HG03196 (cell line): ENCODE data around the gene VWA8.
"Not testable (repeated sequence)": the region's sequence is repeated elsewhere in the genome, so short reads cannot be mapped to it uniquely, and the experiment has no call there.

Source experiments
- ATAC-seq: cut with Tn5 transposase; IDR thresholded peaks from one replicate; pipeline ENCODE4 v1.9.1; 2021; ENCODE audit not compliant: unreplicated experiment

Gene VWA8

GRCh38 chr13:41563341-41563983, 397.4 kb downstream of the VWA8 start:
- ATAC-seq, result no peak

- ATAC-seq, result no peak
These were observed 398.2 kb downstream of the VWA8 start for GRCh38 chr13:41562541-41563178.

GRCh38 chr13:41562083-41562482, 398.8 kb downstream of the VWA8 start:
- no peak for ATAC-seq

- no peak for ATAC-seq
These were observed 399.7 kb downstream of the VWA8 start for GRCh38 chr13:41561170-41561569.

- ATAC-seq, result no peak
These were observed 401.9 kb downstream of the VWA8 start for GRCh38 chr13:41558781-41559560.

- no peak for ATAC-seq
These were observed 403.2 kb downstream of the VWA8 start for GRCh38 chr13:41557719-41558118.

GRCh38 chr13:41554626-41555386, 406.1 kb downstream of the VWA8 start:
- peak; percentile 82 for ATAC-seq

- no peak for ATAC-seq
These were observed 406.7 kb downstream of the VWA8 start for GRCh38 chr13:41554180-41554579.

GRCh38 chr13:41552031-41552430, 408.9 kb downstream of the VWA8 start:
- no peak for ATAC-seq

- no peak for ATAC-seq
These were observed 410.6 kb downstream of the VWA8 start for GRCh38 chr13:41550276-41550675.

- ATAC-seq, result no peak
These were observed 411.4 kb downstream of the VWA8 start for GRCh38 chr13:41549491-41549890.

- ATAC-seq, result no peak
These were observed 412.0 kb downstream of the VWA8 start for GRCh38 chr13:41548910-41549309.

GRCh38 chr13:41548031-41548430, 412.9 kb downstream of the VWA8 start:
- ATAC-seq, result no peak

- no peak for ATAC-seq
These were observed 413.5 kb downstream of the VWA8 start for GRCh38 chr13:41547251-41548000.

- no peak for ATAC-seq
These were observed 414.3 kb downstream of the VWA8 start for GRCh38 chr13:41546372-41547190.

- no peak for ATAC-seq
These were observed 415.5 kb downstream of the VWA8 start for GRCh38 chr13:41545432-41545707.

- ATAC-seq, result no peak
These were observed 417.1 kb downstream of the VWA8 start for GRCh38 chr13:41543664-41544300.

- ATAC-seq, result not testable (repeated sequence)
These were observed 418.1 kb downstream of the VWA8 start for GRCh38 chr13:41542799-41543198.

GRCh38 chr13:41542281-41542680, 418.6 kb downstream of the VWA8 start:
- no peak for ATAC-seq
